ENCODE data around the gene ATP8B1.

Gene ATP8B1

DNA sequence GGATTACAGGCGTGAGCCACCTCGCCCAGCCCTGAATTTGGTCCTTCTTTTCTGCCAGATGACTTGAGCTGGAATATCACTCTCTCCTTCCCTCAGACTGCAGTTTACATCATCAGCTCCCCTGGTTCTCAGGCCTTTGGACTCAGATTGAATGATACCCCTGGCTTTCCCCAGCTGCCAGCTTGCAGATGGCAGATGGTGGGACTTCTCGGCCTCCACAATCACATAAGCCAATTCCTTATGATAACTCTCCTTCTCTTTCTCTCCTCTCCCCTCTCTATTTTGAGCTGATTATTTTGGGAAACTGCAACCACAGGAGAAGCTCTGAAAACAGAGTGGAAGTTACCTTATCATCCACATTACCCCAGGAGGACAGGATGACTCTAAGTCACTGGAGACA is 33.4 kb upstream of the ATP8B1 start:
- Histone ChIP-seq H3K4me3 (replicated peaks; ENCODE audit: insufficient read depth, low read length) (no peak overlapping the region), H3K27me3 (ENCODE audit: insufficient read depth, poor library complexity, severe bottlenecking) (no peaks in the 10 kb centered on the region), H3K27ac (replicated peaks) (no peak overlapping the region)
- no peak for DNase-seq (ENCODE audit: low read depth in 1 of 2, low spot score in 1 of 2)
- TF ChIP-seq, protein P1, sequence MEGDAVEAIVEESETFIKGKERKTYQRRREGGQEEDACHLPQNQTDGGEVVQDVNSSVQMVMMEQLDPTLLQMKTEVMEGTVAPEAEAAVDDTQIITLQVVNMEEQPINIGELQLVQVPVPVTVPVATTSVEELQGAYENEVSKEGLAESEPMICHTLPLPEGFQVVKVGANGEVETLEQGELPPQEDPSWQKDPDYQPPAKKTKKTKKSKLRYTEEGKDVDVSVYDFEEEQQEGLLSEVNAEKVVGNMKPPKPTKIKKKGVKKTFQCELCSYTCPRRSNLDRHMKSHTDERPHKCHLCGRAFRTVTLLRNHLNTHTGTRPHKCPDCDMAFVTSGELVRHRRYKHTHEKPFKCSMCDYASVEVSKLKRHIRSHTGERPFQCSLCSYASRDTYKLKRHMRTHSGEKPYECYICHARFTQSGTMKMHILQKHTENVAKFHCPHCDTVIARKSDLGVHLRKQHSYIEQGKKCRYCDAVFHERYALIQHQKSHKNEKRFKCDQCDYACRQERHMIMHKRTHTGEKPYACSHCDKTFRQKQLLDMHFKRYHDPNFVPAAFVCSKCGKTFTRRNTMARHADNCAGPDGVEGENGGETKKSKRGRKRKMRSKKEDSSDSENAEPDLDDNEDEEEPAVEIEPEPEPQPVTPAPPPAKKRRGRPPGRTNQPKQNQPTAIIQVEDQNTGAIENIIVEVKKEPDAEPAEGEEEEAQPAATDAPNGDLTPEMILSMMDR (IDR thresholded peaks at IDR 0.05; ENCODE audit: insufficient read depth, low read length) = no peak
- TF ChIP-seq GABPA (IDR thresholded peaks at IDR 0.05; ENCODE audit: low read depth) (no peak), POLR2AphosphoS5 (IDR thresholded peaks at IDR 0.05; ENCODE audit: low read depth) (no peak), SPI1 (IDR thresholded peaks at IDR 0.05; ENCODE audit: borderline replicate concordance, low read depth) (no peak)
- TF ChIP-seq, protein P2, sequence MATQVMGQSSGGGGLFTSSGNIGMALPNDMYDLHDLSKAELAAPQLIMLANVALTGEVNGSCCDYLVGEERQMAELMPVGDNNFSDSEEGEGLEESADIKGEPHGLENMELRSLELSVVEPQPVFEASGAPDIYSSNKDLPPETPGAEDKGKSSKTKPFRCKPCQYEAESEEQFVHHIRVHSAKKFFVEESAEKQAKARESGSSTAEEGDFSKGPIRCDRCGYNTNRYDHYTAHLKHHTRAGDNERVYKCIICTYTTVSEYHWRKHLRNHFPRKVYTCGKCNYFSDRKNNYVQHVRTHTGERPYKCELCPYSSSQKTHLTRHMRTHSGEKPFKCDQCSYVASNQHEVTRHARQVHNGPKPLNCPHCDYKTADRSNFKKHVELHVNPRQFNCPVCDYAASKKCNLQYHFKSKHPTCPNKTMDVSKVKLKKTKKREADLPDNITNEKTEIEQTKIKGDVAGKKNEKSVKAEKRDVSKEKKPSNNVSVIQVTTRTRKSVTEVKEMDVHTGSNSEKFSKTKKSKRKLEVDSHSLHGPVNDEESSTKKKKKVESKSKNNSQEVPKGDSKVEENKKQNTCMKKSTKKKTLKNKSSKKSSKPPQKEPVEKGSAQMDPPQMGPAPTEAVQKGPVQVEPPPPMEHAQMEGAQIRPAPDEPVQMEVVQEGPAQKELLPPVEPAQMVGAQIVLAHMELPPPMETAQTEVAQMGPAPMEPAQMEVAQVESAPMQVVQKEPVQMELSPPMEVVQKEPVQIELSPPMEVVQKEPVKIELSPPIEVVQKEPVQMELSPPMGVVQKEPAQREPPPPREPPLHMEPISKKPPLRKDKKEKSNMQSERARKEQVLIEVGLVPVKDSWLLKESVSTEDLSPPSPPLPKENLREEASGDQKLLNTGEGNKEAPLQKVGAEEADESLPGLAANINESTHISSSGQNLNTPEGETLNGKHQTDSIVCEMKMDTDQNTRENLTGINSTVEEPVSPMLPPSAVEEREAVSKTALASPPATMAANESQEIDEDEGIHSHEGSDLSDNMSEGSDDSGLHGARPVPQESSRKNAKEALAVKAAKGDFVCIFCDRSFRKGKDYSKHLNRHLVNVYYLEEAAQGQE (IDR thresholded peaks at IDR 0.05; ENCODE audit: insufficient replicate concordance, low read depth) = no peak

DNA sequence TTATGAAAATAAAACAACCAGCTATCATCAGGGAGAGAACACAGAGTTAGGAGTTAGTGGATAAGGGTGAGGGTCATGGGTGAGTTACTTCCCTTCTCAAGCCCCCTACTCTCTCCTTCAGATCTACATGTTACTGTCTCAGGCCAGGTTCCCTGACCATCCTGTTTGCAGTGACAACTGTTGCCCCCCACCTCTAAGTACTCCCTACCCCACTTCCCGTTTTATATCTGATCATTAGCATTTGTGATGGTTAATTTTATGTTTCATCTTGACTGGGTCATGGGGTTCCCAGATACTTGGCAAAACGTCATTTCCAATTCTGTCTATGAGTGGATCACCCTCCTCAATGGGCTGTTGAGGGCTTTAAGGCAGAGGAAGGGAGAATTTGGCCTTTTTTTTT is 32.8 kb upstream of the ATP8B1 start:
- no peaks in the 10 kb centered on the region for H3K27me3 ChIP-seq (ENCODE audit: insufficient read depth, poor library complexity, severe bottlenecking)
- DNase-seq (ENCODE audit: low read depth in 1 of 2, low spot score in 1 of 2) = no peak
- H3K4me3 ChIP-seq (replicated peaks; ENCODE audit: insufficient read depth, low read length) = no peak overlapping the region
- no peak for TF ChIP-seq GABPA (IDR thresholded peaks at IDR 0.05; ENCODE audit: low read depth)
- TF ChIP-seq SPI1 (IDR thresholded peaks at IDR 0.05; ENCODE audit: borderline replicate concordance, low read depth) = no peak
- TF ChIP-seq, protein P1 (IDR thresholded peaks at IDR 0.05; ENCODE audit: insufficient read depth, low read length) = no peak
- TF ChIP-seq, protein P2 (IDR thresholded peaks at IDR 0.05; ENCODE audit: insufficient replicate concordance, low read depth) = no peak
- no peak for TF ChIP-seq POLR2AphosphoS5 (IDR thresholded peaks at IDR 0.05; ENCODE audit: low read depth)
- H3K27ac ChIP-seq (replicated peaks) = no peak overlapping the region

DNA sequence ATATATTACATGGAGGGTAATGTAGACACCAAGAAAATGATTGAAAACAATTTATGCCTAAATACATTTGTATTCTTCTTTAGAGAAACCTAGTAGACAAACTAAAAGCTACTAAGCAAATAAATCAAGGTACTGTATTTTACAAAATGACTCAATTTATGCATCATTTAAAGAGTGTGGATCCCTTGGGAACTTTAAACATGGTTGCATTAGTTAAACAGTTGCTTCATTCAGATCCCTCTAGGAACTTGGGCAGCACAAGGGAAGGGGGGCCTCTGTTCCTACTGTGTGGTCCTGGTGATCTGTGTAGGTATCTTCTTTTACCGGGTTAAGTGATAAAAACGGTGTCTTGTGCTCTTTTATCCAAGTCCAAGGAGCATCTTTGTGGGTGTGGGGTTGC is 31.5 kb upstream of the ATP8B1 start:
- DNase-seq (ENCODE audit: low read depth in 1 of 2, low spot score in 1 of 2) = no peak
- TF ChIP-seq SPI1 (IDR thresholded peaks at IDR 0.05; ENCODE audit: borderline replicate concordance, low read depth) = no peak
- no peak for TF ChIP-seq GABPA (IDR thresholded peaks at IDR 0.05; ENCODE audit: low read depth)
- TF ChIP-seq, protein P1 (IDR thresholded peaks at IDR 0.05; ENCODE audit: insufficient read depth, low read length) = no peak
- TF ChIP-seq POLR2AphosphoS5 (IDR thresholded peaks at IDR 0.05; ENCODE audit: low read depth) = no peak
- TF ChIP-seq, protein P2 (IDR thresholded peaks at IDR 0.05; ENCODE audit: insufficient replicate concordance, low read depth) = no peak
- Histone ChIP-seq H3K27ac (replicated peaks) (no peak overlapping the region), H3K27me3 (ENCODE audit: insufficient read depth, poor library complexity, severe bottlenecking) (no peaks in the 10 kb centered on the region), H3K4me3 (replicated peaks; ENCODE audit: insufficient read depth, low read length) (no peak overlapping the region)
